Measurements from ENCODE around the gene AGER. TPM values are rescaled to one million over a fixed set of nuclear protein-coding genes. Genes with fewer than 3 reads are reported as not detected.
A peak's percentile ranks its signal among the peaks of the same experiment; 100 is the strongest.

Gene AGER
- total and polyA plus RNA-seq, 9 of the 15 experiments (the other 6 are each of a cell fraction or from before 2014, with no cell fraction given) = 1.2 to 11.5 (median 4.1) TPM

DNA sequence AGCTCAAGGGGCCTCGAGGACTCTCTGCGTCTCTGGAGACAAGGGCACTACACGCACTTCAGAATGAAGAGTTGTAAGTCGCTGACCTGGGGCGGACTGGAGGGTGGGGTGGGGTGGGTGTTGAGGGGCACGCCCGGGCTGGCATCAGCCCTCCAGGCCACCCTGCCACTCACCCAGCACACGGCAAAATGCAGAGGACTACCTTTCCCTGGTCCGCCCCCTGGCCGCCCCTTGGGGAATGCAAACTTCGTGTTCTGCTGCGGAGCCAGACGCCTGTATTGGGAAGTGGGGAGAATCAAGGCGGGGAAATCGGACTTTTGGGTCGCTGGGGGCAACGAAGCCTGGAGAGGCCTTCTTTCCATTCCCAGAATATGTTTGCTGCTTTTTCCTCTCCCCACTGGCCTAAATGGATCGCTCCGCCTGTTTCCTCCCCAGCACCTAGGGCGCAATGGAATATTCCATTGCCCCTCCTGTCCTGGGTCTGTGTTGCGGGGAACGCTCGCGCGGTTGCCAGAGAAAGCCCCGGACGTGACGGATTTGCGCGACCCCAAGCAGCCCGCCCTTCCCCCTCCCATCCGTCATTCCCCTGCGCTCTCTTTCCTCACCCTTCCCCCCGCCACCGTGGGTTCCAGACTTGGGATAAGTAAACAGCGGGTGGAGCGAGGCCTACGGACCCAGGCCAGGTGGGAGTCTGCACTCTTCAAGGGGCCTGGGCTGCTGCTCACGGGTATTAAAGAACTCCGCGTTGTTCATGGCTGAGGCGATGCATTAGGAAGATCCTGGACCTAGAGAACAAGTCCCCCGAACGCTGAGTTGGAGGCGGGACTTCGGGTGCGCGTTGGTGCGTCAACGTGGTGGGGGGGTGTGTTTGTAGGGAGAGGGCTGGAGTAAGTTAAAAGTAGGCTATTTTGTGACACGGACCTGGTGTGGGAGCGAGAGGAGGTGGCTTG, 30.2 kb downstream of the AGER start, which contains the start of gene PPT2 (continued):
- TF ChIP-seq RCOR1 (IDR thresholded peaks at IDR 0.05; ENCODE audit: borderline replicate concordance in 1 of 2, low read depth in 2 of 2, low read length in 2 of 2) = peak in 1 of 2 experiments; percentile 7; a peak in 1 of 4 replicates
- TF ChIP-seq ZKSCAN8 (CRISPR knock-in tag; IDR thresholded peaks at IDR 0.05) = no peak; the same call in 1 of the 2 replicates
- TF ChIP-seq ZNF551 (CRISPR knock-in tag; IDR thresholded peaks at IDR 0.05) = no peak
- no peak for TF ChIP-seq RAD51 (IDR thresholded peaks at IDR 0.05; ENCODE audit: borderline replicate concordance, low read depth)
- no peak for TF ChIP-seq RUNX1 (IDR thresholded peaks at IDR 0.05; ENCODE audit: low read depth)
- no peak for TF ChIP-seq GABPB2 (CRISPR knock-in tag; conservative IDR thresholded peaks at IDR 0.05)
- no peak for TF ChIP-seq HNRNPH1 (optimal IDR thresholded peaks at IDR 0.05; ENCODE audit: low read depth, low read length)
- TF ChIP-seq, protein P1, sequence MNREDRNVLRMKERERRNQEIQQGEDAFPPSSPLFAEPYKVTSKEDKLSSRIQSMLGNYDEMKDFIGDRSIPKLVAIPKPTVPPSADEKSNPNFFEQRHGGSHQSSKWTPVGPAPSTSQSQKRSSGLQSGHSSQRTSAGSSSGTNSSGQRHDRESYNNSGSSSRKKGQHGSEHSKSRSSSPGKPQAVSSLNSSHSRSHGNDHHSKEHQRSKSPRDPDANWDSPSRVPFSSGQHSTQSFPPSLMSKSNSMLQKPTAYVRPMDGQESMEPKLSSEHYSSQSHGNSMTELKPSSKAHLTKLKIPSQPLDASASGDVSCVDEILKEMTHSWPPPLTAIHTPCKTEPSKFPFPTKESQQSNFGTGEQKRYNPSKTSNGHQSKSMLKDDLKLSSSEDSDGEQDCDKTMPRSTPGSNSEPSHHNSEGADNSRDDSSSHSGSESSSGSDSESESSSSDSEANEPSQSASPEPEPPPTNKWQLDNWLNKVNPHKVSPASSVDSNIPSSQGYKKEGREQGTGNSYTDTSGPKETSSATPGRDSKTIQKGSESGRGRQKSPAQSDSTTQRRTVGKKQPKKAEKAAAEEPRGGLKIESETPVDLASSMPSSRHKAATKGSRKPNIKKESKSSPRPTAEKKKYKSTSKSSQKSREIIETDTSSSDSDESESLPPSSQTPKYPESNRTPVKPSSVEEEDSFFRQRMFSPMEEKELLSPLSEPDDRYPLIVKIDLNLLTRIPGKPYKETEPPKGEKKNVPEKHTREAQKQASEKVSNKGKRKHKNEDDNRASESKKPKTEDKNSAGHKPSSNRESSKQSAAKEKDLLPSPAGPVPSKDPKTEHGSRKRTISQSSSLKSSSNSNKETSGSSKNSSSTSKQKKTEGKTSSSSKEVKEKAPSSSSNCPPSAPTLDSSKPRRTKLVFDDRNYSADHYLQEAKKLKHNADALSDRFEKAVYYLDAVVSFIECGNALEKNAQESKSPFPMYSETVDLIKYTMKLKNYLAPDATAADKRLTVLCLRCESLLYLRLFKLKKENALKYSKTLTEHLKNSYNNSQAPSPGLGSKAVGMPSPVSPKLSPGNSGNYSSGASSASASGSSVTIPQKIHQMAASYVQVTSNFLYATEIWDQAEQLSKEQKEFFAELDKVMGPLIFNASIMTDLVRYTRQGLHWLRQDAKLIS (CRISPR knock-in tag; IDR thresholded peaks at IDR 0.05) = peak; percentile 92
- no peak for TF ChIP-seq MCM5 (IDR thresholded peaks at IDR 0.05; ENCODE audit: low read depth)
- no peak for TF ChIP-seq ADNP (tag; IDR thresholded peaks at IDR 0.05)
- no peak; the same call in 1 of the 2 replicates for TF ChIP-seq NFRKB (IDR thresholded peaks at IDR 0.05; ENCODE audit: low read depth)
- peak; percentile 15 to 30; a peak in 3 of 4 replicates for TF ChIP-seq RAD21 (CRISPR knock-in tag; conservative IDR thresholded peaks at IDR 0.05 in 1 of 2, IDR thresholded peaks at IDR 0.05 in 1 of 2)
- no peak for TF ChIP-seq ZNF75A (CRISPR knock-in tag; IDR thresholded peaks at IDR 0.05)
- TF ChIP-seq TRIM24 (IDR thresholded peaks at IDR 0.05) = peak; percentile 53 to 81
- TF ChIP-seq, protein P2, sequence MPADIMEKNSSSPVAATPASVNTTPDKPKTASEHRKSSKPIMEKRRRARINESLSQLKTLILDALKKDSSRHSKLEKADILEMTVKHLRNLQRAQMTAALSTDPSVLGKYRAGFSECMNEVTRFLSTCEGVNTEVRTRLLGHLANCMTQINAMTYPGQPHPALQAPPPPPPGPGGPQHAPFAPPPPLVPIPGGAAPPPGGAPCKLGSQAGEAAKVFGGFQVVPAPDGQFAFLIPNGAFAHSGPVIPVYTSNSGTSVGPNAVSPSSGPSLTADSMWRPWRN (IDR thresholded peaks at IDR 0.05; ENCODE audit: low read depth) = no peak
- TF ChIP-seq HSF4 (CRISPR knock-in tag; IDR thresholded peaks at IDR 0.05; ENCODE audit: borderline replicate concordance) = no peak
- TF ChIP-seq PRPF4 (IDR thresholded peaks at IDR 0.05; ENCODE audit: insufficient read depth, low read depth, low read length, poor library complexity, severe bottlenecking) = no peak
- peak; percentile 77; the same call in 1 of the 2 replicates for TF ChIP-seq KHSRP (IDR thresholded peaks at IDR 0.05)
- no peak for TF ChIP-seq RFX7 (CRISPR knock-in tag; IDR thresholded peaks at IDR 0.05)
- TF ChIP-seq POU5F1 (IDR thresholded peaks at IDR 0.05; ENCODE audit: borderline replicate concordance, low read depth, low read length, partially characterized antibody) = no peak
- TF ChIP-seq ZNF707 (CRISPR knock-in tag; conservative IDR thresholded peaks at IDR 0.05) = no peak
- TF ChIP-seq, protein P3, sequence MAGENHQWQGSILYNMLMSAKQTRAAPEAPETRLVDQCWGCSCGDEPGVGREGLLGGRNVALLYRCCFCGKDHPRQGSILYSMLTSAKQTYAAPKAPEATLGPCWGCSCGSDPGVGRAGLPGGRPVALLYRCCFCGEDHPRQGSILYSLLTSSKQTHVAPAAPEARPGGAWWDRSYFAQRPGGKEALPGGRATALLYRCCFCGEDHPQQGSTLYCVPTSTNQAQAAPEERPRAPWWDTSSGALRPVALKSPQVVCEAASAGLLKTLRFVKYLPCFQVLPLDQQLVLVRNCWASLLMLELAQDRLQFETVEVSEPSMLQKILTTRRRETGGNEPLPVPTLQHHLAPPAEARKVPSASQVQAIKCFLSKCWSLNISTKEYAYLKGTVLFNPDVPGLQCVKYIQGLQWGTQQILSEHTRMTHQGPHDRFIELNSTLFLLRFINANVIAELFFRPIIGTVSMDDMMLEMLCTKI (IDR thresholded peaks at IDR 0.05; ENCODE audit: partially characterized antibody) = no peak
- TF ChIP-seq CBX3 (IDR thresholded peaks at IDR 0.05; ENCODE audit: borderline replicate concordance in 1 of 2, low read length in 2 of 2) = peak in 1 of 2 experiments; percentile 31; a peak in 2 of 3 replicates
